Activated naive CD8-positive, alpha-beta T cell treated with anti-CD3 and anti-CD28 coated beads for 36 hours (primary cell): Measurements from ENCODE around the gene IGLL1. TPM values are rescaled to one million over a fixed set of nuclear protein-coding genes. Genes with fewer than 3 reads are reported as not detected.
"Not testable (repeated sequence)": the region's sequence is repeated elsewhere in the genome, so short reads cannot be mapped to it uniquely, and the experiment has no call there.

Experiments
- DNase-seq: peaks from one replicate; pipeline ENCODE4 v3.0.0; 2021
- H3K27ac Mint-ChIP-seq: one replicate; pipeline ENCODE4 v1.8.0; 2022; ENCODE audit warnings: mild to moderate bottlenecking, moderate library complexity, mixed read lengths
- H3K27me3 Mint-ChIP-seq: one replicate; pipeline ENCODE4 v1.8.0; 2022; ENCODE audit warnings: mild to moderate bottlenecking, mixed read lengths
- H3K36me3 Mint-ChIP-seq: one replicate; pipeline ENCODE4 v1.8.0; 2021; ENCODE audit warnings: mild to moderate bottlenecking, mixed read lengths
- H3K4me1 Mint-ChIP-seq: one replicate; pipeline ENCODE4 v1.8.0; 2021; ENCODE audit warnings: mixed read lengths
- H3K4me3 Mint-ChIP-seq: one replicate; pipeline ENCODE4 v1.8.0; 2022; ENCODE audit warnings: mild to moderate bottlenecking, moderate library complexity, mixed read lengths
- H3K9me3 Mint-ChIP-seq: one replicate; pipeline ENCODE4 v1.8.0; 2022; ENCODE audit warnings: mixed read lengths
- total RNA-seq, 2 experiments: library from RNA; stranded (reverse); gene quantifications; one replicate each; pipeline ENCODE4 v1.2.3, GENCODE V29; 2021

The IGLL1 gene
- not detected for total RNA-seq

GRCh38 chr22:23579870-23580575 is at the start of gene IGLL1:
Gene IGLL1 (minus strand): TSS chr22:23580290. CDS start chr22:23580190, 100 bp downstream.
- no peaks in the 10 kb centered on the region for H3K9me3 Mint-ChIP-seq
- no peak for DNase-seq
- no peak within 1 kb of the TSS for H3K27ac Mint-ChIP-seq
- no peak within 1 kb of the TSS for H3K4me3 Mint-ChIP-seq
- H3K4me1 Mint-ChIP-seq = peaks cover 5% of the 10 kb centered on the region
- peaks cover 71% of the 10 kb centered on the region for H3K27me3 Mint-ChIP-seq
- H3K36me3 Mint-ChIP-seq = no peaks in the 10 kb centered on the region

- not testable (repeated sequence) for H3K4me3 Mint-ChIP-seq, H3K4me1 Mint-ChIP-seq, H3K9me3 Mint-ChIP-seq, H3K36me3 Mint-ChIP-seq, DNase-seq, H3K27ac Mint-ChIP-seq, H3K27me3 Mint-ChIP-seq
Measured at GRCh38 chr22:23628056-23628743, 48.1 kb upstream of the IGLL1 start.

- peak; percentile 43 for DNase-seq
- not testable (repeated sequence) for H3K36me3 Mint-ChIP-seq, H3K27ac Mint-ChIP-seq, H3K27me3 Mint-ChIP-seq, H3K9me3 Mint-ChIP-seq, H3K4me1 Mint-ChIP-seq, H3K4me3 Mint-ChIP-seq
Measured at GRCh38 chr22:23627401-23628055, 47.4 kb upstream of the IGLL1 start.

- no peaks in the 10 kb centered on the region for H3K4me1 Mint-ChIP-seq
- H3K4me3 Mint-ChIP-seq = no peak overlapping the region
- H3K9me3 Mint-ChIP-seq = no peaks in the 10 kb centered on the region
- H3K27me3 Mint-ChIP-seq = no peaks in the 10 kb centered on the region
- no peak overlapping the region for H3K27ac Mint-ChIP-seq
- H3K36me3 Mint-ChIP-seq = no peaks in the 10 kb centered on the region
- no peak for DNase-seq
Measured at GRCh38 chr22:23626286-23626975, 46.3 kb upstream of the IGLL1 start.

- H3K4me1 Mint-ChIP-seq = no peaks in the 10 kb centered on the region
- H3K36me3 Mint-ChIP-seq = no peaks in the 10 kb centered on the region
- H3K4me3 Mint-ChIP-seq = no peak overlapping the region
- no peak overlapping the region for H3K27ac Mint-ChIP-seq
- peaks cover 3% of the 10 kb centered on the region for H3K27me3 Mint-ChIP-seq
- H3K9me3 Mint-ChIP-seq = no peaks in the 10 kb centered on the region
- no peak for DNase-seq
Measured at GRCh38 chr22:23622634-23623033, 42.5 kb upstream of the IGLL1 start.

GRCh38 chr22:23621916-23622315 is 41.8 kb upstream of the IGLL1 start:
- not testable (repeated sequence) for H3K27me3 Mint-ChIP-seq, H3K9me3 Mint-ChIP-seq, H3K4me3 Mint-ChIP-seq, H3K4me1 Mint-ChIP-seq, H3K27ac Mint-ChIP-seq, DNase-seq, H3K36me3 Mint-ChIP-seq

- Mint-ChIP-seq H3K4me3 (no peak overlapping the region), H3K4me1 (no peaks in the 10 kb centered on the region), H3K9me3 (no peaks in the 10 kb centered on the region), H3K36me3 (no peaks in the 10 kb centered on the region), H3K27me3 (peaks cover 3% of the 10 kb centered on the region), H3K27ac (no peak overlapping the region)
- no peak for DNase-seq
Measured at GRCh38 chr22:23621082-23621780, 41.1 kb upstream of the IGLL1 start.

GRCh38 chr22:23613193-23613972 is 33.3 kb upstream of the IGLL1 start:
- H3K4me1 Mint-ChIP-seq = peaks cover 9% of the 10 kb centered on the region

GRCh38 chr22:23609983-23610781 is 30.1 kb upstream of the IGLL1 start:
- H3K9me3 Mint-ChIP-seq = no peaks in the 10 kb centered on the region
- H3K4me1 Mint-ChIP-seq = peaks cover 9% of the 10 kb centered on the region
- H3K4me3 Mint-ChIP-seq = no peak overlapping the region
- no peak overlapping the region for H3K27ac Mint-ChIP-seq
- DNase-seq = no peak
- H3K36me3 Mint-ChIP-seq = no peaks in the 10 kb centered on the region
- no peaks in the 10 kb centered on the region for H3K27me3 Mint-ChIP-seq

More at GRCh38 chr22:23613193-23613972, 33.3 kb upstream of the IGLL1 start:
- Mint-ChIP-seq H3K27me3 (no peaks in the 10 kb centered on the region), H3K9me3 (no peaks in the 10 kb centered on the region), H3K36me3 (no peaks in the 10 kb centered on the region), H3K27ac (no peak overlapping the region), H3K4me3 (no peak overlapping the region)
- DNase-seq = no peak

GRCh38 chr22:23608583-23608982 is 28.5 kb upstream of the IGLL1 start:
- no peak overlapping the region for H3K4me3 Mint-ChIP-seq

GRCh38 chr22:23606204-23607131 is 26.4 kb upstream of the IGLL1 start:
- Mint-ChIP-seq H3K4me1 (peaks cover 5% of the 10 kb centered on the region), H3K36me3 (no peaks in the 10 kb centered on the region), H3K27me3 (no peaks in the 10 kb centered on the region), H3K9me3 (no peaks in the 10 kb centered on the region), H3K4me3 (no peak overlapping the region), H3K27ac (no peak overlapping the region)
- DNase-seq = no peak

More at GRCh38 chr22:23608583-23608982, 28.5 kb upstream of the IGLL1 start:
- Mint-ChIP-seq H3K4me1 (peaks cover 5% of the 10 kb centered on the region), H3K27me3 (no peaks in the 10 kb centered on the region), H3K9me3 (no peaks in the 10 kb centered on the region), H3K36me3 (no peaks in the 10 kb centered on the region), H3K27ac (no peak overlapping the region)
- no peak for DNase-seq

- no peak overlapping the region for H3K27ac Mint-ChIP-seq
- no peaks in the 10 kb centered on the region for H3K27me3 Mint-ChIP-seq
- no peaks in the 10 kb centered on the region for H3K4me1 Mint-ChIP-seq
- no peak overlapping the region for H3K4me3 Mint-ChIP-seq
- H3K36me3 Mint-ChIP-seq = no peaks in the 10 kb centered on the region
- no peak for DNase-seq
- no peaks in the 10 kb centered on the region for H3K9me3 Mint-ChIP-seq
Measured at GRCh38 chr22:23604939-23605712, 25.0 kb upstream of the IGLL1 start.
